Prostate gland (tissue), 2 donors: ENCODE measurements around the gene HECW1. TPM values are rescaled to one million over a fixed set of nuclear protein-coding genes. Genes with fewer than 3 reads are reported as not detected.

ENCODE experiments used
- DNase-seq: peaks from one replicate; pipeline ENCODE4 v3.0.0-alpha.2; 2019; ENCODE audit warnings: low spot score
- H3K27ac ChIP-seq, 2 donors: fragments of 200-600 bp; sonication (generic); 2 replicates each; pipeline ENCODE4 v1.5.1; 2017 to 2019
- H3K27me3 ChIP-seq: fragments of 200-600 bp; sonication (generic); replicated peaks from 2 replicates; pipeline ENCODE4 v1.5.1; 2019; ENCODE audit not compliant: insufficient read depth
- H3K36me3 ChIP-seq, 2 donors: fragments of 200-600 bp; sonication (generic); 1 replicate in 1 of 2; 2 replicates in 1 of 2; pipeline versions ENCODE4 v1.5.1 to v1.8.1; 2017 to 2019
- H3K4me1 ChIP-seq: fragments of 200-600 bp; sonication (generic); replicated peaks from 2 replicates; pipeline ENCODE4 v1.5.1; 2019
- H3K4me3 ChIP-seq, 2 donors: fragments of 200-600 bp; sonication (generic); 2 replicates each; pipeline ENCODE4 v1.5.1; 2017 to 2019
- H3K9me3 ChIP-seq: fragments of 200-600 bp; sonication (generic); 2 replicates; pipeline ENCODE4 v1.5.1; 2017
- POLR2A ChIP-seq: fragments of 450-650 bp; IDR thresholded peaks from one replicate; pipeline ENCODE4 v1.6.1; 2016; ENCODE audit warnings: antibody characterized with exemption, mild to moderate bottlenecking
- POLR2AphosphoS5 ChIP-seq: sonication (generic); formaldehyde crosslinking; IDR thresholded peaks from one replicate; pipeline ENCODE4 v1.6.1; 2017; ENCODE audit warnings: antibody characterized with exemption
- WGBS: methylation state at CpG from one replicate; pipeline ENCODE4 v1.1.5; 2018; 5-methylcytosine and 5-hydroxymethylcytosine counted together
- intact Hi-C: fragments of 100-400 bp; cut with DNase I; formaldehyde crosslinking; loops from one replicate; pipeline ENCODE4 v1.14.2; 2022
- total RNA-seq, 2 donors: library from RNA; depleted of rRNA; stranded (reverse); fragments of >200 nt; gene quantifications; one replicate each; pipeline ENCODE4 v1.1.0, GENCODE V29; 2016
- TF ChIP-seq, protein P1 (sequence below), 4 experiments: fragments of 200-600 bp in 2 of 4; fragments of 450-650 bp in 2 of 4; sonication (generic) in 2 of 4; IDR thresholded peaks; 1 replicate in 3 of 4; 2 replicates in 1 of 4; pipeline ENCODE4 v1.5.1; 2016 to 2019; ENCODE audit warnings: antibody characterized with exemption in 4 of 4, mild to moderate bottlenecking in 2 of 4, moderate library complexity in 2 of 4

HECW1 gene
- total RNA-seq, 2 donors from 2014 or later: 1.4 to 10.3 TPM

DNA sequence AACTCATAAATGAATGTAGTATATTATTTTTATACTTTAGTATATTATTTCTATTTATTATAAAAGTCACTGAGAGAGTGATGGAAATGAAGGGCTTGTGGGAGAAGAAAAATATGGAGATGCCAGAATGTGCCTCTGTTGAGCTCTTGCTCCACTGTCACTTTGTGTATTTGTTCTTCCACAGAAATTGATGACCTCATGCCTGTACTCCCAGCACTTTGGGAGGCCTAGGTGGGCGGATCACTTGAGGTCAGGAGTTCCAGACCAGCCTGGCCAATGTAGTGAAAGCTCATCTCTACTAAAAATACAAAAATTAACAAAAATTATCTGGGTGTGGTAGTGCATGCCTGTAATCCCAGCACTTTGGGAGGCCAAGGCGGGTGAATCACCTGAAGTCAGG lies 394.0 kb downstream of the HECW1 start:
- Histone ChIP-seq H3K9me3 (no peaks in the 10 kb centered on the region), H3K36me3 (no peaks in the 10 kb centered on the region), H3K27me3 (no peaks in the 10 kb centered on the region), H3K4me3 (no peak overlapping the region), H3K27ac (no peak overlapping the region), H3K4me1 (no peaks in the 10 kb centered on the region)
- WGBS: 91% methylated on average over 2 of the region's 2 CpGs
- intact Hi-C loops: no loop called here
- no peak for DNase-seq
- TF ChIP-seq, protein P1, sequence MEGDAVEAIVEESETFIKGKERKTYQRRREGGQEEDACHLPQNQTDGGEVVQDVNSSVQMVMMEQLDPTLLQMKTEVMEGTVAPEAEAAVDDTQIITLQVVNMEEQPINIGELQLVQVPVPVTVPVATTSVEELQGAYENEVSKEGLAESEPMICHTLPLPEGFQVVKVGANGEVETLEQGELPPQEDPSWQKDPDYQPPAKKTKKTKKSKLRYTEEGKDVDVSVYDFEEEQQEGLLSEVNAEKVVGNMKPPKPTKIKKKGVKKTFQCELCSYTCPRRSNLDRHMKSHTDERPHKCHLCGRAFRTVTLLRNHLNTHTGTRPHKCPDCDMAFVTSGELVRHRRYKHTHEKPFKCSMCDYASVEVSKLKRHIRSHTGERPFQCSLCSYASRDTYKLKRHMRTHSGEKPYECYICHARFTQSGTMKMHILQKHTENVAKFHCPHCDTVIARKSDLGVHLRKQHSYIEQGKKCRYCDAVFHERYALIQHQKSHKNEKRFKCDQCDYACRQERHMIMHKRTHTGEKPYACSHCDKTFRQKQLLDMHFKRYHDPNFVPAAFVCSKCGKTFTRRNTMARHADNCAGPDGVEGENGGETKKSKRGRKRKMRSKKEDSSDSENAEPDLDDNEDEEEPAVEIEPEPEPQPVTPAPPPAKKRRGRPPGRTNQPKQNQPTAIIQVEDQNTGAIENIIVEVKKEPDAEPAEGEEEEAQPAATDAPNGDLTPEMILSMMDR (IDR thresholded peaks at IDR 0.05): no peak
- TF ChIP-seq POLR2A (no peak), POLR2AphosphoS5 (no peak)

DNA sequence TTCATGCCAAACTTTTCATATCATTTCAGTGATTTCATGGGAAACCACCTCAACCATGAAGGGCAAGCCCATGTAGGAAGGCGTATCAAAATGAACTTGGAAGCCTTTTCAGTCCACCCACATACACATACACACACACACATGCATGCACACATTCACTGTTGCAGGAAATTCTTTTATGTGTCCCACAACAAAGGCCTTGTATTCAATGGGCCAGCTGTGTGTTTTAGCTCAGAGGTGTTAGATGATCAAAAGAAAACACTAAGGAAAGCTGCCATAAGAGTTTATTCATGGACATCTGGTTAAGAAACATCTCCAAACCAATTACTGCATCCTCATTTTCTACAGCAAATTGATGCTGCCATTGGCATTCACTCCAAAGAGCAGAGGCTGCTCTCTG lies 396.0 kb downstream of the HECW1 start:
- Histone ChIP-seq H3K9me3 (no peaks in the 10 kb centered on the region), H3K27me3 (no peaks in the 10 kb centered on the region), H3K4me1 (no peaks in the 10 kb centered on the region), H3K27ac (no peak overlapping the region), H3K36me3 (no peaks in the 10 kb centered on the region), H3K4me3 (no peak overlapping the region)
- no peak for DNase-seq
- TF ChIP-seq POLR2A (no peak), POLR2AphosphoS5 (no peak)
- TF ChIP-seq, protein P1 (IDR thresholded peaks at IDR 0.05): no peak
- whole genome bisulfite sequencing: 66% methylated on average over 1 of the region's 1 CpG
- intact Hi-C loops: no loop called here

DNA sequence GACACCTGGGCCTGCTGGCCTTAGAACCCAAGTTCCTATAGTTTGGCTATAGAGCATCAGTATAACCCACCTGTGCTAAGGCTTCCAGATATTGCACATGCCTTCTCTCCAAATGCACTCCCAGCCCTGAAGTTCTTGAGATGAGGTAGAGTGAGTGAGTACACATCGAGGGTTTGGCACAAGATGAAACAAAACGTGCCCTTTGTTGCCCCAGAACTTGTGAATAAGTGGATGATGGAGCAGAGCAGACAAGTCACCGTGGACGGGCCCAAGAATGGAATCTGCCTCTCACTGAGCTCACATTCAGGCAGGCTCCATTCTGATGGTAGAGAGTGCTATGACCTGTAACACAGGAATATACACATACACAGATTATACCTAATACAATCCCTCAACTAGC lies 397.5 kb downstream of the HECW1 start:
- Histone ChIP-seq H3K27me3 (no peaks in the 10 kb centered on the region), H3K36me3 (no peaks in the 10 kb centered on the region), H3K9me3 (no peaks in the 10 kb centered on the region), H3K4me1 (no peaks in the 10 kb centered on the region), H3K4me3 (no peak overlapping the region), H3K27ac (no peak overlapping the region)
- intact Hi-C loops: no loop called here
- 79% methylated on average over 4 of the region's 4 CpGs for WGBS
- DNase-seq: no peak
- TF ChIP-seq, protein P1 (IDR thresholded peaks at IDR 0.05): no peak
- no peak for TF ChIP-seq POLR2AphosphoS5
- no peak for TF ChIP-seq POLR2A

DNA sequence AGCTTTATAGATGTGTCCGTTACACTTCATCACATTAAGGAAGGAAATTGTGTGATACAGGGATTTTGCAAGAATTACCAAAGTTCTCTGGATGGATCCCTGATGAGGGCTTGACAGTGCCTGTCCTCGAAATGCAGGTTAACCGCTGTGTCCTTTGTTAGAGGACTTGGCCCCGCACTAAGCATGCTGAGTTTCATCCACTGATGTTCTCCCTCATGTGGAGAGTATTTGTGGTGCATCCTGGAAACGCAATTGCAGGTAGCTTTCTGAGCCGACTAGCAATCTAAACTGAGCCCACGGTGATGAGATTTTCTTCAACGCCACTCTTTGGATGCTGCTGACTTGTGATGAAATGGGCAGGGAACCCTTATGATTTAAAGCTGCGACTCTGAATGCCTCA lies 398.6 kb downstream of the HECW1 start:
- no peak for DNase-seq
- H3K4me3 ChIP-seq: no peak overlapping the region
- TF ChIP-seq, protein P1 (IDR thresholded peaks at IDR 0.05): no peak
- TF ChIP-seq POLR2AphosphoS5 (no peak), POLR2A (no peak)
- no peaks in the 10 kb centered on the region for H3K9me3 ChIP-seq
- intact Hi-C loops: no loop called here
- no peaks in the 10 kb centered on the region for H3K4me1 ChIP-seq
- no peak overlapping the region for H3K27ac ChIP-seq
- H3K27me3 ChIP-seq: no peaks in the 10 kb centered on the region
- no peaks in the 10 kb centered on the region for H3K36me3 ChIP-seq
- 93% methylated on average over 9 of the region's 9 CpGs for WGBS

DNA sequence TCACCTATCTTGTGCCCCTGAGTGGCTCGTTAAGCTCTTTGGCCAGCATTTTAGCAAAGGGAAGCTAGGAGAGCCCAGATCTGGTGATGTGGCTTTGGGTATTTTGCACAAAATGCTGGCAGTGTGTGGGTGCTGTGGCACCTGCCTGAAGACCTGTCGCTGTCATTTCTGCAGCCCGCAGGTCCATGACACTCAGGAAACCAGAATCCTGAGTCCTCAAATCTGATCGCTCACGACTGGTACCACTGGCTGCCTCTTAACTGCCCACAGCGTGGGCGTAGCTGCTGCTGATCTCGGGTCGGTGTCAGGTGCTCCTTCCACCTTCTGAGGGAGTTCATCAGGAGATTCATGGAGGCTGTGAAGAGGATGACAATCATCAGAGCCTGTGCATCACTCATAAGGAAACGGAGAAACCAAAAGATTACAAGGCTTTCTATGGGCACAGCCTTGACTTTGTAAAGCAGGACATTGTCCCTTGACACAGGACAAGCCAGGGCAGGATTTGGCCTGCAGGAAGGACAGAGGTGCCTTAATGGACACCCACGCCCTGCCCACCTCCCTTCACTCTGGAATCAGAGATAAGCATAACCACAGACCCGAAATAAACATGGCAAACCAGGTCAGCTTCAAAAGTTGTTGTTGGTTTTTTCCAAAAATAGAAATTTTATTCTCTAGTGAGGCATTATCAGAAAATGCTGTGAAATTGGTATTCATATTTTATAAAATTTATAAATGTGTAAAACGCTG lies 399.5 kb downstream of the HECW1 start:
- WGBS: 75% methylated on average over 13 of the region's 13 CpGs
- intact Hi-C loops: no loop called here

More for the DNA sequence above, 399.5 kb downstream of the HECW1 start:
- H3K4me1 ChIP-seq: no peaks in the 10 kb centered on the region
- DNase-seq: no peak
- H3K27ac ChIP-seq: no peak overlapping the region
- H3K9me3 ChIP-seq: no peaks in the 10 kb centered on the region
- TF ChIP-seq, protein P1 (IDR thresholded peaks at IDR 0.05): no peak
- TF ChIP-seq POLR2AphosphoS5: no peak
- H3K27me3 ChIP-seq: no peaks in the 10 kb centered on the region
- no peaks in the 10 kb centered on the region for H3K36me3 ChIP-seq
- no peak overlapping the region for H3K4me3 ChIP-seq
